HG03175 (cell line): Measurements from ENCODE around the gene EVL.

Source experiments
- ATAC-seq: cut with Tn5 transposase; IDR thresholded peaks from one replicate; pipeline ENCODE4 v1.9.1; 2021; ENCODE audit warnings: mild to moderate bottlenecking, moderate library complexity; ENCODE audit not compliant: unreplicated experiment

The EVL gene

DNA sequence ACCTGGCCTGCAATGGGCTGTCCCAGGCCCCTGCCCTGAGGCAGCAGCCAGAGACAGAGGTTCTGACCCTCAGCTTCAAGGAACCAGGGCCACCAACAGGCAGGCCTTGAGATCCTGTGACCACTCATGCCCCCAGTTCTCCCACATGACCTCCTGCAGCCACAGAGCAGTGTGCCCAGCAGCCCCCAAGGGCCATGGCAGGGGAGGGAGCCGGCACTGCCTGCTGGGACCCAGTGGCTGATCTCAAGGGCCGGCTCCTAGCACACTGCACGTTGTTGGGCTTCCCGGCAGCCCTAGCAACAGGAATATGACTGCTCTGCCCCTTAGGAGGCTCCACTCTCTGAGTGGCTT, 79.4 kb downstream of the EVL start:
- ATAC-seq: no peak

DNA sequence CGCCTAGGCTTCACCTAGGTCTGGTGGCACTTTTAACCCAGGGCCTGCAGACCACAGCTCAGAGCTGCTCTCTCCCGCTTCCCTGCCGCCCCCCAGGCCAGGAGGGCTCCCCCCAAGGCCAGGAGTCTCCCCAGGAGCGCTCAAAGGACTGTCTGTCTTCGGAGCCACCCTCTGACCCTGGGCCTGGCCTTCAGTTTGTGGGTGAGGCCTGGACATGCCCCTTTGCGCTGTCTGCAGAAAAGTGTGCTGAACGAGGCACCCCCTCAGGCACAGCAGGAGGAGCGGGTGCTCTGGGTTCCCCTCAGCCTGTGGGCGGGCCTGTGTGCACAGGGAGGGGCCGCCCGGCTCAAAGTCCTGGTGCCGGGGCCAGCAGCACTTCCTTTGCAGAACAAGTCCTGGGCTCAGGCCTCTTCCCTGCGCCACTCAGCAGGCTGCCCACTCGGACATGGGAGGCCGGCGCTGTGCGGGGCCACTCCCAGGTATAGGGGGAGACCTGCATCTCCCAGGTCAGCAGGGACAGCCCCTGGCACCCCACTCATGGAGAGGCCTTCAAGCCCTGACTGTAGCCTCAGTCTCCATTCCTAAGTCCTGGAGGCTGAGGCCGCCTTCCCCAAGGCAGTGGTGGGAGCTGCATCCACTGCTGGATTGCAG, 79.9 kb downstream of the EVL start:
- no peak for ATAC-seq

DNA sequence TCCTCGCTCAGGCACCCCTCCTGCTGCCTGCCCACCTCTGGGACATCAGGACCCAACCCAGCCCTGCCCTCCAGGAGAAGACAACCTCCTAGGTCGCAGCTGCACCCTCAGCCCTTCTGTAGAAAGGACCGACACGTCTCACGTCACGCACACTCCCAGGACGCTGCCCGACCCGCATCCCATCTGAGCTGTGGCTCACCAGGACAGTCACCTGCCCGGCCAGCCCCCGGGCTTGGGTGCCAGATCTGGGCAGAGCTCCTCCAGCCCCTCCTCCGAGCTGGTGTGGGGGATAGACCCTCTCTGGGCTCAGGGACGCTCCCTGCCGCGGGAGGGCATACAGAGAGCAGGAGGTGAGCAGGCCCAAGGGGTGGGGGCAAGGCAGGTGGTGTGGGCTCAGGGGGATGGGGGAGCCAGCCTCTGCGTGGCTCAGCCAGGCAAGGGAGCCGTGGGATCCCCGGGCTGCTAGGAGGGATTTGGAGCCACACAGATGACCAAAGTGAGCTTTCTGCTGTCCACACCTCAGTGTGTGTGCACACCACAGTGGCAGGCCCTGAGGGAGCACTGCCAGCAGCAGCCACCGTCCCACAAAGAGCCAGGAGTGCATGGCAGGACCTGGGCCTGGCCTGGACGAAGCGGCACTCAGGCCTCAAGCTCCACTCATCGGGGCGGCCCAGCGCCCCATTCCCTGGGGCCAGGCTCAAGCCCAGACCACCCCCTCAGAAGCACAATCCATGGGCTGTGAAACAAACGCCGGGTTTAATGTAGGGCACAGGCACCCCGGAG, 80.7 kb downstream of the EVL start:
- ATAC-seq: no peak

DNA sequence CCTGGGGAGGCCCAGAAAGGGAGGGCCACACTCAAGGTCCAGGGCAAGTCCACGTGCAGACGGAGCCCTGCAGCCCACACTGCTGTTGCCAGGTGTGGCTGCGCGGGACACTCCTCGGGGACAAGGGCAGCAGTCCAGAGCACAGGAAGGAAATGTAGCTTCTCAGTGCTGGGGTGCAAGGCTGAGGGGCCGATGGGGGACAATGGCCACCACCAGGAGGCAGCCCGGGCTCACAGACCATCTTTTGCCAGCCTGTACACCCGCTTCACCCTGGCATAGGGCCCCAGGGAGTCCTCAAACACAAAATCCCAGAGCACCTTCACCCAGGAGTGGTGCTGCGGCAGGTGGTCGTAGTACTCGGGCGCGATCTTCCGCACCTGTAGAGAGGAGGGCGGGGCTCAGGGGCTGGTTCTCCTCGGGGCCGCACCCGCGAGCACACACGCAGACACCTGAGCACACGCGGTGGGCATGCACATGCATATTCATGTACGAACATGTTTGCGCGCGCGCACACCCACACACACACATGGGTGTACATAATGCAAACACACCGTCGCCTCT, 81.4 kb downstream of the EVL start:
- no peak for ATAC-seq

DNA sequence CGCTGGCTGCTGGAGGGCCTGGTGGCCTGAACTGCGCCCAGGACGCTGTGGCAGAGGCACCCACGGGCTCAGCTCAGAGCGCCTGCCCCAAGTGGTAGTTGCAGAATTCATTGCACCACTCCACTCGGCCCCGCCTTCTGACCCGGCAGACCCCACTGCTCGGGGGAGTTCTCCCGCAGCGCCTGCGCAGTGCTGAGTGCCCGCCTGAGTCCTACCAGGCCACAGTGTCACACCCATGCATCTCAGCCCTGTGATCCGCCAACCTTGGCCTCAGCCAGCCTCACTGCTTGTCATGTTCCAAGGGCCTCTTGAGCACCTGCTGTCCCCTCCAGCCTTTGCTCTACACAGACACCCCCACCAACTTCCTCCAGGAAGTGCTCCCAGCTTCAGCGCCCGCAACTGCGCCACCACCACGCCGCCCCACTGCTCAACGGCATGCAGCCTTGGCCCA, 82.0 kb downstream of the EVL start:
- peak; percentile 34 for ATAC-seq

DNA sequence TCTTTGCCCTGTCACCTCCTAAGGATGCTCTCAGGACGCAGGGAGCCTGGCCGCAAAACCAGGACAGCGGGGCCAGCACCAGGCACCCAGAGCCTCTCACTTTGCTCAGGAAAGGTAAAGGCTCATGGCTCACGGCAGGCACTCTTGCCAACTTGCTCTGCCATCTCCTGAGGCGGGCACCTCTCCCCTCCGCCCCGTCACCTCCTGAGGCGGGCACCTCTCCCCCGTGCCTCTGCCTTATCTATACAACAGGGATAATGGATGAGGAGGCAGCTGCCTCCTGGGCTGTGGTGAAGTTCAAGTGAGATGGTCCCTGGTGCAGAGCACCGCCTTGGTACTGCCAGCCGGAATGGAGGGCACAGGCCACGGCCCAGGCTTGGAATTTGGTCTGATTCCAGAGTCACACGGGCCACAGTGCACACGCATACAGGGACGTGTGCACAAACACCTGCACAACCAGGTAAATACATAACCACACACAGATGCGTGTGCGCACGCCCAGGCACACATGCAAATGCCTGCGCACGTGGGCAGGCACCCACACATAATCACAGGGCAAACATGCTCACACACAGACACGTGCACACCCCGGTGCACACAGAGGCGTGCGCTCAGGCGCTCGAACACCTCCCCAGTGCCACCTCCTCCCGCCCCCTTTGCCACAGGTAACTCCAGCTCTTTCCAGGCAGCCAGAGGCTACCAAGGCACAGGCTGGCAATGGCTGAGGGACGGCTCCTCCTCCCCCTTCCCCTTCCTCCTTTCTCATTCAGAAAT, 82.7 kb downstream of the EVL start:
- ATAC-seq: no peak

DNA sequence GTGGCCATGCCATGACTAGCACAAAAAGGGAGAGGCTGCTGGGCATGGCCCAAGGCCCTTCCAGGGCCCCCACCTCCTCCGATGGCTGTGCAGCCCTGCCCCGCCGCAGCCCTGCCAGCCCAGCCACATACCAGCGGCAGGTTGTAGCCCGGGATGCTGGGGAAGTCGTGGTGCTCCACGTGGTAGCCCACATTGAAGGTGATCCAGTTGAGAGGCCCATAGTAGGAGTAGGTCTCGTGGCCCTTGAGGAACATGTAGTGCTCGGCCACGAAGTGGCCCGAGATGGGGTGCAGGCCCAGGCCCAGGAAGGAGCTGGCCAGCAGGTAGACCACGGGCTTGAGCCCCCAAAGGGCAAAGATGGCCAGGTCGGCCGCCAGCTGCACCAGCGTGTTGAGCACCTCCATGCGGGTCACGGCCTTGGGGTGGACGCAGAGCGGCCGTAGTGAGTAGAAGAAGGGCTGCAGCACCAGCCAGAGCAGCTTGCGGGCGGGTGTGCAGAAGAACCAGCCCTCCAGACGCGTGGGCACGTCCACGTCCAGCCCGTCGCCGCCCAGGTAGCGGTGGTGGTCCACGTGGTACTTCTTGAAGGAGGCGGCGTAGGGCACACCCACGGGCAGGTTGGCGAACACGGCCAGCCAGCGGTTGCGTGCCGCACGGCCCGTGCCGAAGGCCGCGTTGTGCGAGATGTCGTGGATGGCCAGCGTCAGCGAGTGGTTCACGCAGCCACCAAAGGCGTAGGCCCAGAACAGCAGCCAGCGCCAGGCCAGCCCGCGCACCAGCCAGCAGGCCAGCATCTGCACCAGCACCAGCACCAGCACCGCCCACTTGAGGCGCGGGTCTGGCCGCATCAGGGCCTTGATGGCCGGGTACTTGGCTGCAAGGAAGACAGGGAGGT, 83.9 kb downstream of the EVL start:
- ATAC-seq: no peak

DNA sequence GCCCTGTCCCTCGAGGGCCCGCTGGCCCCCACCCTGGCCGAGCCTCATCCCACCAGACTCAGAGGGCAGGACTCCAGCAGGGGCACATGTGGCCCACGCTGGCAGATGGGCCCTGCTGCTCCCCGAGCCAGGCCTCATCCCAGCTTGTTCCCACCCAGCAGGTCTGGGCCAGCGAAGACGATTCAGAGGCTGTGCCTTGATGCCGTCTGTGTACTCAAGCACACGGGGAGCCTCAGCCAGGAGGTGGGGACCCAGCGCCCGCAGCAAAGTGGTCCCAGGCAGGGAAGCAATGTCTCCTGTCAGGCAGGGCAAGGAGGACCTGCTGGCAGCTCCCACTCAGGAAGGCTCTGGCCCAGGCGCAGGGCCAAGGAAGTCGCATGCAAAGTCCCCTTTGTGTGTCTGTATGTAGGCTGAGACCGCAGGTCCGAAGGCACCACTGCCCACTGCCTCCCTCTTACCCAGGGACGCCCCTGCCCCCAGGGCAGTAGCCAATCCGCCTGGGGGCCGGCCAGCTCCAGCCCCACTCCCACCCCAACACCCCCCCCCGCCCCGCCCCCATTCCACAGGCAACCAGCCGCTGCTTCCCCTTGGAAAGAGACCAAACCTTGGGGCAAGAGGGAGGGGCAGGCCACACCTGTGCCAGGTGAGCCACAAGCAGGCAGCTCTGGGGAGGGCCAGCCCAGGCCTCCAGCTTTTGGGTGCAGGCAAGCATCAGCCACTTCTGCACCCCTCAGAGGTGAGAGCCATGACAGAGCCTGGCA, 84.8 kb downstream of the EVL start:
- ATAC-seq: no peak

DNA sequence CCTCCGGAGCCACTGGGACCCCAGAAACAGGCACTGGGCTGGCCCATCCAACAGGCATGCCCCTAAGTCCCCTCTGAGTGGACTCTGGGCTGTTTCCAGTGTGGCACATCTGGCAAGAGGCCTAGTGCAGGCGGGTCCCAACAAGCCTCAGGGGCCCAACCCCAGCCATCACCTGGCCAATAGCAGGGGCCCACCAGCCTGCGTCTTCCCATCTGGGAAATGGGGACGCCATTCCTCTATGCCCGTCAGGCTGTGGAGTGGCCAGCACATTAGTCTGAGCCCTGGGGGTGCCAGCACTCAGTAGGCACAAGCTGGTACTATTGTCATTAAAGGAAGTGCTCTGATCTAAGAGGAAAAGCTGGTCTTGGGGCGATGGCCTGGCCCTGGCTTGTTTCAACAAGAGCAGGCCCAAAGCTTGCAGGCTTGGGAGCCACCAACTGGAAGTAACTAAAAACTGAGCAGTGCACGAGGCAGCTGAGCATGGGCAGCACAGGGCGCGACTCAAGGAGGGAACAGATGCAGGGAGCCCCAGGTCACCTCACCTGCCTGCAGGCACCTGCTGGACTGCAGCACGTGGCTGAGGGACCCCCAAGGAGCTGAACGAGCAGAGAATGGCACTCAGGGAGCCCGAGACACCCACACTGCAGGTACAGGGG, 85.8 kb downstream of the EVL start:
- no peak for ATAC-seq

DNA sequence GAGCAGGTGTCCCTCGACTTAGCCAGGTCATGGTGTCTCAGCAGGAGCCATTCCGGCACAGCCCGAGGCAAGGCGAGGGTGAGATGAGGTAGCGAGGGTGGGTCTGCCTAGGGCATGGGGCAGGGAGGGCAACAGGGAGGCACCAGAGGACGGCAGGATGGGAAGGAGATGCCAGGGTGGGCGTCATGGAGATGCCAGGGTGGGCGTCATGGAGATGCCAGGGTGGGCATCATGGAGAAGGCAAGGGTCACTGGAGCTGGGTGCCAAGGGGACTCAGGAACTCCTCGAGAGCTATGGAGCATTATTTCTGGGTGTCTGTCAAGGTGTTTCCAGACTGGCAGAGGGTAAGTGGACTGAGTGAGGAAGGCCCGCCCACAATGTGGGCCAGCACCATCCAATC, 86.9 kb downstream of the EVL start:
- ATAC-seq: no peak

DNA sequence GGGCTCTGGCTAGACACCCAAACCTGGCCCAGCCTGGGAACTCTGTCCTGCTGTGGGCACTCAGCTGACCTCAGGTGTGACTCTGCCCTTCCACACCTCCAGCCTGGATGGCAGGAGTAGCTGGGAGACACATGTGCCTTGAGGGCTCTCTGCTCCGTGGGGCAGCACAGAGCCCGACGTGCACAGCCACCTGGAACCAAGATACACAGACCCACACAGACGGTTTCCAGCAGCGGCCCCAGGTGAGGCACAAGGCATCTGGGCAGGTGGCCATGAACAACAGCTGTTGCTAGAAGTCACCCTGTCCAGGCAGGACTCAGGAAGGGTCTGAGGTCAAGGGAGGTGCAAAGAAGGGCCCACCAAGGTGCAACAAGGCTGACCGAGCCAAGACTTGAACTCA, 88.3 kb downstream of the EVL start:
- ATAC-seq: no peak

DNA sequence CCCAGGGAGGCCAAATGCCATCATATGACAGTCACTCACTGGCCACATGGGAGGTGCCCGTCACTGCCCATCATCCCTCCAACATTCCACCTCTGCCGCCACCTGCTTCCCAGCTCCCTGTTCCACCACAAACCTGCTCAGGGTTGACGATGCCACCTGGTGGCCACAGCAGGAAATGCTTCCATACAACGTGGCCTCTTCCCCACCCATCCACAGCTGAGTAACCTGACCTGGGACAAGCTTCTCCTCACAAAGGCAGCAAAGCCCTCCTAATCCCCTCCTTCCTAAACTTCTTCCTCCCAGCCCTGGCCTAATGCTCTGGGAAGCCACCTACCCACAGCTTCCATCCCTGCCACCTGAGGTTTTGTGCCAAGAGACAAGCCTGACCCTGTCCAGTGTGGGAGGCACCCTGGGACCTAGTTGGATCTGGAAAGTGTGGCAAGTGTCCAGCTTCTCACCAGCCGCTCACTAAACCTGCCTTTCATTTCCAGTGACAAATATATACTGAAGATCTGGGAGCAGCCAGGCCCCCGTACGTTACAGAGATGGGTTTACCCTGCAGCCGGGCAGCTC, 89.9 kb downstream of the EVL start:
- ATAC-seq: no peak

DNA sequence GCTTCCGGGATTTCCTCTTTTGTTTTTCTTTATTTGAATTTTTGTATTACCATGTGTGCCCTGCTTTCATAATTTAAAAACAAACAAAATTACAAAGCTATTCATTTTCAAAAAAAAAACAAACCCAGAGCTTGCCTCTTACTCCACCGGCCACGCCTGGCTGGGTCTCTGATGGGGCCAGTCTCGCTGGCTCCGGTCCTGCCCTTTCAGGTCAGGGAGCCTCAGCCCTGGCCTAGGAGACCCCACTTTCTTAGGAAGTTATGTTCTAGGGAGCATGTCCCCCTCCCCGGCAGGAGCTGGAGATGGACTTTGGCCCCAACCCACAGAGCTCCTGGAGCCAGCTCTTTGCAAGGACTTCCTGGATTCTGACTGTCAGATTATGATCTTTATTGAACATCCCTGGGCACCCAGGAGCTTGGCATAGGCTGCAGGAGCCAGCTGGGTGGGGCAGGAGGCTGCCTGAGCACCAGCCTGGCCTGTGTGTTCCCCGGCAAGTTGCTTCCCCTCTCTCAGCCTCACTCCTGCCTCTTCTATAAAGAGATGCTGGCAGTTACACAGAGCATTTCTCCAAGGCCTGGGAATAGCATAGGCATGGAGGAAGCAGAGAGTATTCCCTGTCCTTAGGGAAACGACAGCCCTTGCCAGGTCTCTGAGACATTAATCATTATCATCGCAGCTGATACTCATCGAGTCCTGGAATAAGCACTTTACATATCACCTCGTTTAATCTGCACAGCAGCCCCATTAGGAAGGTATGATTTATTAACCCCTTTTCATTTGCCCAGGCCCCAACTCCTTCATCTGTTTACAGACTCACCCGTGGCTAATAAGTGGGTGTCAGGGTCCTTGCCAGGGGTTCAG, 90.8 kb downstream of the EVL start:
- ATAC-seq: no peak

DNA sequence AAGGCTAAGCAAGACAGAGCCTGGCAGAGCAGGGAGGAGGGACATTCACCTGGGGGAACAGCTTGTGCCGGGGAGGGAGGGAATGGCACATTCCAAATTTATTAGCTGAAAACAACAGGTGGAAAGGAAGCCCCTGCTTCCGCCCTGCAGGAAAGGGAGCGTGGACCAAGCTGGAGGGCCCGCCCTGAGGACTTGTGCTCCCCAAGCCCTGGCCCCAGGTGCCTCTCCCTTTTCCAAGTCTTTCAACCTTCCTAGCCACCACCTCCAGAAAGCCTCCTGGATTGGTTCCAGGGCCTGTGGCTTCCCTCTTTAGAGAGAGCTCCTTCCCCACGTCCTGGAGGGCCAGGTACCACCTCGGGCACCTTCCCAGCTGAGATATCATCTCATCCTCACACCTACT, 91.6 kb downstream of the EVL start:
- no peak for ATAC-seq

DNA sequence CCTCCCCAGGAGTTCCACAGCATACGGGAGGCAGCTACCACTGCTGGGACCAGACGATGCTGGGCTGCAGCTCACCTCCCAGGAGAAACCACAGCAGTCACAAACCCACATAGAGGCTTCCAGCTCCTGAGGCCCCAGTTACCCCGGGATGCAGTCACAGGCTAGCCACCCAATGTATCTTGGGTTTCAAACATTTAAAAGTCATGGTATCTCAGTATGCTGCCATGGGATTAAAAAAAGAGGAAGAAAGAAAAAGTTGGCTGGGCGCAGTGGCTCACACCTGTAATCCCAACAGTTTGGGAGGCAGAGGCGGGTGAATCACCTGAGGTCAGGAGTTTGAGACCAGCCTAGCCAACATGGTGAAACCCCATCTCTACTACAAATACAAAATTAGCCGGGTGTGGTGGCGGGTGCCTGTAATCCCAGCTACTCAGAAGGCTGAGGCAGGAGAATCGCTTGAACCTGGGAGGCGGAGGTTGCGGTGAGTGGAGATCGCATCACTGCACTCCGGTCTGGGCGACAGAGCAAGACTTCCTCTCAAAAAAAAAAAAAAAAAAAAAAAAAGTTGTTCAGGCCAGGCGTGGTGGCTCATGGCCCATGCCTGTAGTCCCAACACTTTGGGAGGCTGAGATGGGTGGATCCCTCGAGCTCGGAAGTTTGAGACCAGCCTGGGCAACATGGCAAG, 92.5 kb downstream of the EVL start:
- ATAC-seq: peak; percentile 32

DNA sequence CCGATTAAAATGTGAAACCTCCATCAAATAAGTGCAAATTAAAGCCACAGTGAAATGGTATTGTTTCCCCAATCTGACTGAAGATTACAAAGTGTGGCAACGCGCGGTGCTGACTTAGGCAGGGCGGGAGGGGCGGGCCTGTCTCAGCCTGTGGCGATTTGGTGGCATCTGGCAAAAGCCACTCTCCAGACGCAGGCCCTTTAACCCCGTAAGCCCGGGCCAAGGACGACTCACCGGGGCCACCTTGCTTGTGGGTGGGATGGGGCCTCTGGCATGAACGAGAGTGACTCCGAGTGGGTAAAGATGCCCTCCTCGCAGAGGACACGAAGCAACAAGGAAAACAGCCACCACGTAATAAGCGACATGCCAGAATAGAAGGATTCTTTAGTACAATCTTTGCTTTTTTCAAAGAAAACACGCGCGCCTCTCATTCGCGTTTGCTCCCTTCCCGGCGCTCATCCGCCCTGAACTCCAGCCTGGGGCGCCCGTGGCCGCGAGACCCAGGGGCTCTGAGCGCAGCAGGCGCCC, 93.4 kb downstream of the EVL start:
- no peak for ATAC-seq
